ENCODE results near the gene PTMS.

Gene PTMS

DNA sequence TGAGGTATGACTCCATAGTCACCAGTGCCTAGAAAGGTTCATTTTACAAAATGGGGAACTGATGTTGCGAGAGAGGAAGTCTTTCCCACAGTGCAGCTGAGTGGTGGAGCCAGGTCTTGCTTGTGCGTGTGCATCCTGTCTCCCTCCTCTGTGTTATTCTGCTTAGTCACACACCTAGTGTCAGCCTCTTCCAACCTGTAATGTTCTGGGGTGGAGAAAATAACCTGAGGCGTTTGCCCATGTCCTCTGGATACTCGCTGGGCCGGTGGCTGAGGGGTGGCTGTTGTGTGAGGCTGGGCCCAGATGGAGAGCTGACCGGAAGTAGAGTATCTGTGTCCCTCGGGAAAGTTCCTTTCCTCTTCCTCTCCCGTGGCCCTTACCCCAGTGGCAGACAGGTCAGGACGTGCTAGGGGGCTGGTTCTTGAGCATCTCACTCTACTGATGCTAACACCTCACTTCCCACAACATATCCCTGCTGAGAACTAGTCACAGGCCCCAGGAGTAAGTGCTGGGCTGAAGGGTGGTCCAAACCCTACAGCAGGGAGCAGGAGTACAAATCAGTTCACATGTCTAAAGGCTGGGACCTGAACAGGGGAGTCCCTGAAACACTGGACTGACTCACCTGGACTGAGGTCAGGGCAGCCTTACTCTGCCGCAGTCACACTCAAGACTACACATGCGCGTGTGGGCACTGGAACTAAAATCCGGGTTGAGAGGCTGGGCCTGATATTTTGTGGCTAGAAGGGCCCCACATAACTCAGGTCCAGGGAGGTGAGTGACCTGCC lies 20.2 kb upstream of the PTMS start (continued):
- TF ChIP-seq, protein P1, sequence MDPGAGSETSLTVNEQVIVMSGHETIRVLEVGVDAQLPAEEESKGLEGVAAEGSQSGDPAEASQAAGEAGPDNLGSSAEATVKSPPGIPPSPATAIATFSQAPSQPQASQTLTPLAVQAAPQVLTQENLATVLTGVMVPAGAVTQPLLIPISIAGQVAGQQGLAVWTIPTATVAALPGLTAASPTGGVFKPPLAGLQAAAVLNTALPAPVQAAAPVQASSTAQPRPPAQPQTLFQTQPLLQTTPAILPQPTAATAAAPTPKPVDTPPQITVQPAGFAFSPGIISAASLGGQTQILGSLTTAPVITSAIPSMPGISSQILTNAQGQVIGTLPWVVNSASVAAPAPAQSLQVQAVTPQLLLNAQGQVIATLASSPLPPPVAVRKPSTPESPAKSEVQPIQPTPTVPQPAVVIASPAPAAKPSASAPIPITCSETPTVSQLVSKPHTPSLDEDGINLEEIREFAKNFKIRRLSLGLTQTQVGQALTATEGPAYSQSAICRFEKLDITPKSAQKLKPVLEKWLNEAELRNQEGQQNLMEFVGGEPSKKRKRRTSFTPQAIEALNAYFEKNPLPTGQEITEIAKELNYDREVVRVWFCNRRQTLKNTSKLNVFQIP (CRISPR knock-in tag; IDR thresholded peaks at IDR 0.05; ENCODE audit: borderline replicate concordance, low read depth), result no peak

- TF ChIP-seq, protein P1 (CRISPR knock-in tag; IDR thresholded peaks at IDR 0.05; ENCODE audit: borderline replicate concordance, low read depth), result no peak
- TF ChIP-seq ZNF565 (CRISPR knock-in tag; conservative IDR thresholded peaks at IDR 0.05; ENCODE audit: low read depth) (no peak), TOX (CRISPR knock-in tag; IDR thresholded peaks at IDR 0.05; ENCODE audit: borderline replicate concordance) (no peak)
- TF ChIP-seq, protein P2, sequence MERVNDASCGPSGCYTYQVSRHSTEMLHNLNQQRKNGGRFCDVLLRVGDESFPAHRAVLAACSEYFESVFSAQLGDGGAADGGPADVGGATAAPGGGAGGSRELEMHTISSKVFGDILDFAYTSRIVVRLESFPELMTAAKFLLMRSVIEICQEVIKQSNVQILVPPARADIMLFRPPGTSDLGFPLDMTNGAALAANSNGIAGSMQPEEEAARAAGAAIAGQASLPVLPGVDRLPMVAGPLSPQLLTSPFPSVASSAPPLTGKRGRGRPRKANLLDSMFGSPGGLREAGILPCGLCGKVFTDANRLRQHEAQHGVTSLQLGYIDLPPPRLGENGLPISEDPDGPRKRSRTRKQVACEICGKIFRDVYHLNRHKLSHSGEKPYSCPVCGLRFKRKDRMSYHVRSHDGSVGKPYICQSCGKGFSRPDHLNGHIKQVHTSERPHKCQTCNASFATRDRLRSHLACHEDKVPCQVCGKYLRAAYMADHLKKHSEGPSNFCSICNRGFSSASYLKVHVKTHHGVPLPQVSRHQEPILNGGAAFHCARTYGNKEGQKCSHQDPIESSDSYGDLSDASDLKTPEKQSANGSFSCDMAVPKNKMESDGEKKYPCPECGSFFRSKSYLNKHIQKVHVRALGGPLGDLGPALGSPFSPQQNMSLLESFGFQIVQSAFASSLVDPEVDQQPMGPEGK (CRISPR knock-in tag; IDR thresholded peaks at IDR 0.05; ENCODE audit: borderline replicate concordance), result no peak
Measured at GRCh38 chr12:6747216-6747615, 18.9 kb upstream of the PTMS start.

GRCh38 chr12:6748761-6749160 lies 17.4 kb upstream of the PTMS start:
- no peak for ATAC-seq
- TF ChIP-seq, protein P3, sequence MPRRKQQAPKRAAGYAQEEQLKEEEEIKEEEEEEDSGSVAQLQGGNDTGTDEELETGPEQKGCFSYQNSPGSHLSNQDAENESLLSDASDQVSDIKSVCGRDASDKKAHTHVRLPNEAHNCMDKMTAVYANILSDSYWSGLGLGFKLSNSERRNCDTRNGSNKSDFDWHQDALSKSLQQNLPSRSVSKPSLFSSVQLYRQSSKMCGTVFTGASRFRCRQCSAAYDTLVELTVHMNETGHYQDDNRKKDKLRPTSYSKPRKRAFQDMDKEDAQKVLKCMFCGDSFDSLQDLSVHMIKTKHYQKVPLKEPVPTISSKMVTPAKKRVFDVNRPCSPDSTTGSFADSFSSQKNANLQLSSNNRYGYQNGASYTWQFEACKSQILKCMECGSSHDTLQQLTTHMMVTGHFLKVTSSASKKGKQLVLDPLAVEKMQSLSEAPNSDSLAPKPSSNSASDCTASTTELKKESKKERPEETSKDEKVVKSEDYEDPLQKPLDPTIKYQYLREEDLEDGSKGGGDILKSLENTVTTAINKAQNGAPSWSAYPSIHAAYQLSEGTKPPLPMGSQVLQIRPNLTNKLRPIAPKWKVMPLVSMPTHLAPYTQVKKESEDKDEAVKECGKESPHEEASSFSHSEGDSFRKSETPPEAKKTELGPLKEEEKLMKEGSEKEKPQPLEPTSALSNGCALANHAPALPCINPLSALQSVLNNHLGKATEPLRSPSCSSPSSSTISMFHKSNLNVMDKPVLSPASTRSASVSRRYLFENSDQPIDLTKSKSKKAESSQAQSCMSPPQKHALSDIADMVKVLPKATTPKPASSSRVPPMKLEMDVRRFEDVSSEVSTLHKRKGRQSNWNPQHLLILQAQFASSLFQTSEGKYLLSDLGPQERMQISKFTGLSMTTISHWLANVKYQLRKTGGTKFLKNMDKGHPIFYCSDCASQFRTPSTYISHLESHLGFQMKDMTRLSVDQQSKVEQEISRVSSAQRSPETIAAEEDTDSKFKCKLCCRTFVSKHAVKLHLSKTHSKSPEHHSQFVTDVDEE (CRISPR knock-in tag; IDR thresholded peaks at IDR 0.05), result no peak
- TF ChIP-seq ZNF70 (CRISPR knock-in tag; IDR thresholded peaks at IDR 0.05) (no peak), BACH2 (CRISPR knock-in tag; IDR thresholded peaks at IDR 0.05; ENCODE audit: borderline replicate concordance) (no peak), CREB5 (CRISPR knock-in tag; IDR thresholded peaks at IDR 0.05; ENCODE audit: low read depth) (no peak)
- TF ChIP-seq, protein P4, sequence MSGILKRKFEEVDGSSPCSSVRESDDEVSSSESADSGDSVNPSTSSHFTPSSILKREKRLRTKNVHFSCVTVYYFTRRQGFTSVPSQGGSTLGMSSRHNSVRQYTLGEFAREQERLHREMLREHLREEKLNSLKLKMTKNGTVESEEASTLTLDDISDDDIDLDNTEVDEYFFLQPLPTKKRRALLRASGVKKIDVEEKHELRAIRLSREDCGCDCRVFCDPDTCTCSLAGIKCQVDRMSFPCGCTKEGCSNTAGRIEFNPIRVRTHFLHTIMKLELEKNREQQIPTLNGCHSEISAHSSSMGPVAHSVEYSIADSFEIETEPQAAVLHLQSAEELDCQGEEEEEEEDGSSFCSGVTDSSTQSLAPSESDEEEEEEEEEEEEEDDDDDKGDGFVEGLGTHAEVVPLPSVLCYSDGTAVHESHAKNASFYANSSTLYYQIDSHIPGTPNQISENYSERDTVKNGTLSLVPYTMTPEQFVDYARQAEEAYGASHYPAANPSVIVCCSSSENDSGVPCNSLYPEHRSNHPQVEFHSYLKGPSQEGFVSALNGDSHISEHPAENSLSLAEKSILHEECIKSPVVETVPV (CRISPR knock-in tag; IDR thresholded peaks at IDR 0.05), result no peak

More at GRCh38 chr12:6747216-6747615, 18.9 kb upstream of the PTMS start:
- no peak for ATAC-seq

GRCh38 chr12:6750506-6750905 lies 15.7 kb upstream of the PTMS start:
- TF ChIP-seq ARNTL (CRISPR knock-in tag; IDR thresholded peaks at IDR 0.05; ENCODE audit: borderline replicate concordance, low read depth) (no peak), ZC3H10 (CRISPR knock-in tag; IDR thresholded peaks at IDR 0.05) (no peak)
- TF ChIP-seq, protein P1 (CRISPR knock-in tag; IDR thresholded peaks at IDR 0.05; ENCODE audit: borderline replicate concordance, low read depth), result no peak
- no peak for ATAC-seq

All from SK-N-SH treated with all-trans-retinoic acid at 6 μM for 48 hours (cell line).